ENCODE data around the gene MESD. TPM values are rescaled to one million over a fixed set of nuclear protein-coding genes. Genes with fewer than 3 reads are reported as not detected.

The MESD gene
- total and polyA plus RNA-seq, 2 of the 4 experiments (the other 2 are of a cell fraction): 10.0 to 14.0 TPM

DNA sequence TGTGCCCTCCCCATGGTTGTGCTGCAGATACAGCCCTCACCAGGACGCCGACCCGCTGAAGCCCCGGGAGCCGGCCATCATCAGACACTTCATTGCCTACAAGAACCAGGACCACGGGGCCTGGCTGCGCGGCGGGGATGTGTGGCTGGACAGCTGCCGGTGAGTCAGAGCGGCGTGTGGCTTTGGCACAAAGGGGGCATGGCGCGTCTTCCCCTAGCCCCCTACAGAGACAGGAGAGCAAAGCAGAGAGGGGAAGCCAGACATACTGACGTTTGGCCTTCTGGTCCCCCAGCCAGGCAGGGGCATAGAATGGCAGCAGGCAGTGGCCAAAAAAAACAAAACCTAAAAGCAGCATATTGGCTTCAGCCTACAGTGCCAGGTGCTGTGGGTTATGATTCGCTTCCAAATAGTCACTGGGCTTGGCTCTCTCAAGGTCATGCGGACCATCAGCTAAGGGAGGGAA, 64.0 kb downstream of the MESD start:
- Histone ChIP-seq H2AK9ac (replicated peaks; ENCODE audit: low read depth, low read length, poor library complexity) (no peak overlapping the region), H3K56ac (ENCODE audit: extremely low read depth, insufficient read depth, low read length) (no peak overlapping the region), H2BK5ac (ENCODE audit: low read depth, low read length, poor library complexity, severe bottlenecking) (no peak overlapping the region), H4K20me1 (ENCODE audit: insufficient read depth, low read length) (peaks cover 41% of the 10 kb centered on the region; the same call in 1 of the 2 replicates), H4K8ac (ENCODE audit: low read depth in 2 of 2, low read length in 2 of 2) (no peak overlapping the region), H3K27ac (ENCODE audit: insufficient read depth, low read length) (no peak overlapping the region), H3K9me1 (ENCODE audit: insufficient read depth, low read length) (peaks cover 24% of the 10 kb centered on the region), H2BK20ac (ENCODE audit: low read depth, low read length) (no peak overlapping the region), H2AFZ (replicated peaks; ENCODE audit: low read length, poor library complexity) (no peak overlapping the region), H4K91ac (ENCODE audit: insufficient read depth, low read depth, low read length) (no peak overlapping the region), H3K4me1 (ENCODE audit: control insufficient read depth, insufficient read depth, low read length) (peaks cover 7% of the 10 kb centered on the region), H3K14ac (replicated peaks; ENCODE audit: low read depth, low read length) (no peak overlapping the region), H2BK15ac (ENCODE audit: low read depth, low read length) (no peak overlapping the region), H3K4me2 (ENCODE audit: low read depth, low read length) (no peak overlapping the region), H3K9ac (ENCODE audit: low read depth, low read length) (no peak overlapping the region), H3K18ac (ENCODE audit: low read depth, low read length) (no peak overlapping the region), H2BK120ac (ENCODE audit: low read depth, low read length) (no peak overlapping the region), H3K79me1 (ENCODE audit: low read depth in 1 of 2, low read length in 2 of 2) (peaks cover 0 to 5% of the 10 kb centered on the region in 2 experiments; a peak in 1 of 4 replicates), H3K4ac (ENCODE audit: low read depth, low read length) (no peak overlapping the region), H3K27me3 (ENCODE audit: control insufficient read depth, insufficient read depth, low read length) (no peaks in the 10 kb centered on the region), H4K5ac (ENCODE audit: low read depth, low read length) (no peak overlapping the region), H3K23ac (ENCODE audit: low read depth, low read length) (no peak overlapping the region), H3K36me3 (ENCODE audit: control insufficient read depth, insufficient read depth, low read length) (peaks cover 90% of the 10 kb centered on the region), H3K4me3 (ENCODE audit: insufficient read depth, low read depth, low read length) (no peak overlapping the region), H2AK5ac (ENCODE audit: low read depth, low read length) (no peak overlapping the region), H3K9me3 (ENCODE audit: control insufficient read depth, insufficient read depth, low read length) (no peaks in the 10 kb centered on the region)
- ATAC-seq (ENCODE audit: low read depth) (no peak), DNase-seq (no peak)
- in situ Hi-C loops (cut with MboI; ENCODE audit: low sequenced_read_pairs) (no loop called here), dilution Hi-C loops (cut with HindIII; ENCODE audit: low sequenced_read_pairs, unreplicated experiment) (no loop called here), intact Hi-C loops (cut with micrococcal nuclease) (no loop called here)
- TF ChIP-seq RAD21 (IDR thresholded peaks at IDR 0.05; ENCODE audit: low read length) (no peak), MAZ (IDR thresholded peaks at IDR 0.05; ENCODE audit: borderline replicate concordance, low read depth, low read length) (no peak), CEBPB (IDR thresholded peaks at IDR 0.05; ENCODE audit: low read depth, low read length) (no peak), MXI1 (IDR thresholded peaks at IDR 0.05; ENCODE audit: borderline replicate concordance, low read depth, low read length) (no peak), RCOR1 (IDR thresholded peaks at IDR 0.05; ENCODE audit: insufficient replicate concordance, low read length) (no peak), CHD1 (IDR thresholded peaks at IDR 0.05; ENCODE audit: low read depth, low read length) (no peak), RFX5 (IDR thresholded peaks at IDR 0.05; ENCODE audit: low read depth, low read length) (no peak), BHLHE40 (IDR thresholded peaks at IDR 0.05; ENCODE audit: low read depth, low read length) (no peak), SMC3 (IDR thresholded peaks at IDR 0.05; ENCODE audit: low read depth, low read length) (no peak), POLR2A (IDR thresholded peaks at IDR 0.05; ENCODE audit: low read depth, low read length) (no peak), NFE2L2 (IDR thresholded peaks at IDR 0.05; ENCODE audit: low read depth, low read length) (no peak), MAFK (IDR thresholded peaks at IDR 0.05; ENCODE audit: low read depth, low read length) (no peak), USF2 (IDR thresholded peaks at IDR 0.05; ENCODE audit: low read depth, low read length) (no peak), FOS (IDR thresholded peaks at IDR 0.05; ENCODE audit: low read depth, low read length) (no peak)
- TF ChIP-seq, protein P1, sequence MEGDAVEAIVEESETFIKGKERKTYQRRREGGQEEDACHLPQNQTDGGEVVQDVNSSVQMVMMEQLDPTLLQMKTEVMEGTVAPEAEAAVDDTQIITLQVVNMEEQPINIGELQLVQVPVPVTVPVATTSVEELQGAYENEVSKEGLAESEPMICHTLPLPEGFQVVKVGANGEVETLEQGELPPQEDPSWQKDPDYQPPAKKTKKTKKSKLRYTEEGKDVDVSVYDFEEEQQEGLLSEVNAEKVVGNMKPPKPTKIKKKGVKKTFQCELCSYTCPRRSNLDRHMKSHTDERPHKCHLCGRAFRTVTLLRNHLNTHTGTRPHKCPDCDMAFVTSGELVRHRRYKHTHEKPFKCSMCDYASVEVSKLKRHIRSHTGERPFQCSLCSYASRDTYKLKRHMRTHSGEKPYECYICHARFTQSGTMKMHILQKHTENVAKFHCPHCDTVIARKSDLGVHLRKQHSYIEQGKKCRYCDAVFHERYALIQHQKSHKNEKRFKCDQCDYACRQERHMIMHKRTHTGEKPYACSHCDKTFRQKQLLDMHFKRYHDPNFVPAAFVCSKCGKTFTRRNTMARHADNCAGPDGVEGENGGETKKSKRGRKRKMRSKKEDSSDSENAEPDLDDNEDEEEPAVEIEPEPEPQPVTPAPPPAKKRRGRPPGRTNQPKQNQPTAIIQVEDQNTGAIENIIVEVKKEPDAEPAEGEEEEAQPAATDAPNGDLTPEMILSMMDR (conservative IDR thresholded peaks at IDR 0.05; ENCODE audit: low read depth, low read length): no peak
- TF ChIP-seq, protein P2, sequence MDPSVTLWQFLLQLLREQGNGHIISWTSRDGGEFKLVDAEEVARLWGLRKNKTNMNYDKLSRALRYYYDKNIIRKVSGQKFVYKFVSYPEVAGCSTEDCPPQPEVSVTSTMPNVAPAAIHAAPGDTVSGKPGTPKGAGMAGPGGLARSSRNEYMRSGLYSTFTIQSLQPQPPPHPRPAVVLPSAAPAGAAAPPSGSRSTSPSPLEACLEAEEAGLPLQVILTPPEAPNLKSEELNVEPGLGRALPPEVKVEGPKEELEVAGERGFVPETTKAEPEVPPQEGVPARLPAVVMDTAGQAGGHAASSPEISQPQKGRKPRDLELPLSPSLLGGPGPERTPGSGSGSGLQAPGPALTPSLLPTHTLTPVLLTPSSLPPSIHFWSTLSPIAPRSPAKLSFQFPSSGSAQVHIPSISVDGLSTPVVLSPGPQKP (IDR thresholded peaks at IDR 0.05; ENCODE audit: borderline replicate concordance, low read depth, low read length): no peak
- POLR2A ChIA-PET (ENCODE audit: unreplicated experiment): no interaction called here
- no TSS peak for BruUV-seq (replicated peaks)
- 87% methylated on average over 3 of the region's 17 CpGs; no CpG with 5 or more reads in 1 of the 2 experiments for WGBS, 2 experiments (ENCODE audit: extremely low coverage in 2 of 2, insufficient read length in 1 of 2)
- CTCF ChIA-PET: interaction anchor here (0.7 kb wide), 1 partner anchor 44 kb away, joined by 3 read pairs; no protein-coding TSS in a partner anchor

All from IMR-90 (cell line).